Globus pallidus (tissue), 1 donor: ENCODE results near the gene CNTF.

ENCODE experiments used
- DNase-seq: peaks from one replicate; pipeline ENCODE4 v3.0.0-alpha.2; 2015; ENCODE audit warnings: low spot score

CNTF gene

GRCh38 chr11:58645854-58646253, 23.4 kb downstream of the CNTF start:
- no peak for DNase-seq

DNA sequence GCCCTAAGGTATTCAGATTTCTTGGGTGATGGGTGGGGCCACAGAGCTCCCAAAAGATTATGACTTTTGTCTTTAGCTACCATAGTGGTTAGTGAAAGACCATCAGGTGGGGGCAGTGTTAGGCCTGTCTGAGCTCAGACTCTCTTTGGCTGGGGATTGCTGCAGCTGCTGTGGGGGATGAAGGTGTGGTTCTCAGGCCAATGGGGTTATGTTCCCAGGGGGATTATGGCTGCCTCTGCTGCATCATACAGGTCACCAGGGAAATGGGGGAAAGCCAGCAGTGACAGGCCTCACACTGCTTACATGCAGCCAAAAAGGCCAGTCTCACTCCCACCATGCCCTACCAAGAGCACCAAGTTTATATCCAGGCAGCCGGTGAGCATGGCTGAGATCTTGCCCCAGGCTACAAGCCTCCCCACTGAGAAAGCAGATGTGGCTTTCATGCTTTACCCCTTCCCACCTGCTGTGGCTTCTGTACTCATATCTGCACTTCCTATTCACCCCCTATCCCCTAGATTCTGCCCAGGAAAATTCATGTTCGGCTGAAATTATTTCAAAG, 24.8 kb downstream of the CNTF start:
- no peak for DNase-seq

GRCh38 chr11:58647866-58648265, 25.4 kb downstream of the CNTF start:
- DNase-seq, result no peak

- DNase-seq, result no peak
These were observed 27.2 kb downstream of the CNTF start for GRCh38 chr11:58649623-58650022.

GRCh38 chr11:58650496-58650895, 28.0 kb downstream of the CNTF start:
- DNase-seq, result no peak

GRCh38 chr11:58652726-58653280, 30.3 kb downstream of the CNTF start:
- no peak for DNase-seq

- peak; percentile 73 for DNase-seq
These were observed 31.8 kb downstream of the CNTF start for GRCh38 chr11:58654079-58654907.

GRCh38 chr11:58654908-58655296, 32.4 kb downstream of the CNTF start:
- DNase-seq, result no peak

DNA sequence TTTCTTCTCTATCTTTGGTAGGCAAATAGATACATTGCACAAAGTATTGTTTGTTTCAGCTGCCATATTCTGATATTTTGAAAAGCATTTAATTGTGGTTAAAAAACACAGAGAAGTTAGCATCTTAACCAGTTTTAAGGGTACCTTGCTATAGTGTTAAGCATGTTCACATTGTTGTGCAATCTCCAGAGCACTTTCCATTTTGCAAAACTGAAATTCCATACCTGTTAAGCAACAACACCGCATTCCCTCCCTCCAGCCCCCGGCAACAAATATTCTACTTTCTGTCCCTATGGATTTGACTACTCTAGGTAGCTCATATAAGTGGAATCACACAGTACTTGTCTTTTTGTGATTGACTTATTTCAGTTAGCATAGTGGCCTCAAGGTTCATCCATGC, 33.9 kb downstream of the CNTF start:
- no peak for DNase-seq

- no peak for DNase-seq
These were observed 36.2 kb downstream of the CNTF start for GRCh38 chr11:58658623-58659022.

GRCh38 chr11:58659404-58659803, 36.9 kb downstream of the CNTF start:
- no peak for DNase-seq

DNA sequence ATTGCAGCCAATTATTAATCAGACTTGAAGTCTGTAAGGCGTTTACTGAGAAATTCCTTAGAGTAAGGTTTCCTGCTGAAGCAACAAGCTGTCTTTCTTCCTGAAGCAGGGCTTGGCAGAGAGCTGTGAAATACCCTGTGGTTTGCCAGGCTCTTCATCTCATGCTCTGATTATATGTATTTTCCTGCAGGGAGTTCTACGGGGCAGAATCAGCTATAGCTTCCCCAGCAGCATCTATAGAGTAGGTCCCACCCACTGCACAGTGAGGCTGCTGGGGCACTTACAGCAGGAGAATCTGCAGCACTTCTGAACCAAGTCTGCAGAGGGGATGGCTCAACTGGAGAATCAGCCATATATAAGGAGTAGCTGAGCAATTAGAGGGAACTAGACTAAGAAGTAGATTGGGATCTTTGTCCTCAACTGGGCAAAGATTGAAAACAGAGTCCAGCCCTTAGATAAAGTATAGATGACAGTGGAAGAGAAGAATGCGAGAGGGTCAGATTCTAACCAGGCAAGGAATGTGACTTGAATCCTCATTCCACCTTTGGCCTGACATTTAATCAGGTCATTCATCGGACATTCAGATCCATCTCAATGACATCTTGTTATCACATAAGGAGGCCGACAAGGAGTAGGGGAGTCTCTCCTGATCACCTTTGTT, 37.6 kb downstream of the CNTF start:
- DNase-seq, result no peak

DNA sequence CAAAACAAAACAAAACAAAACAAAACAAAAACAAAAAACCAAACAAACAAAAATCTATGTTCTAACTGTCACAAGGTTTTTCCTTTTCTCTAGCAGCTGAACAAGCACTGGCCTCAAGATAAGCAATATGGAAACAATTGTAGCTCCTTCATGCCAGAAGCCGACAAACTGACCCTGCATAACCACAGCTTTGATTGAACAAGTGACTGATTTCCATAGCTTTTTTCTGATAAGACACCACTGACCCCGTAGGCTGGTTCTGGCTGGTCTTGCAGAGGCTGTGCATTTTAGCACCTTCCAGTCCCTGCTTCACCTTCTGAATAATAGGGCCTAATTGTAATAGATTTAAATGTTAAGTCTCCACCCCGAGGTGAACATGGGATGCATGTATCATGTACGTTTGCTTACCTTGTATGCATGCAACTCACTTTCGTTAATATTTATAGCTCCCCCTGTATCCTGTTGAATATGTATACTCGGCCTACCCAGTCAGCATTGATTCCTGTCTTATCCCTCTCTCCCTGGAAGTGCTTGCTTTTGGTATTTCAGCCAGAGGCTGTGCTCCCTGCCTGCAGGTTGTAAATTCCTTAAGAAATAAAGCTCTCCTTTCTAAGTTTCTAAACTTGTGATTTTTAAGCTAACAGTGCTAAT, 49.6 kb downstream of the CNTF start:
- no peak for DNase-seq

DNA sequence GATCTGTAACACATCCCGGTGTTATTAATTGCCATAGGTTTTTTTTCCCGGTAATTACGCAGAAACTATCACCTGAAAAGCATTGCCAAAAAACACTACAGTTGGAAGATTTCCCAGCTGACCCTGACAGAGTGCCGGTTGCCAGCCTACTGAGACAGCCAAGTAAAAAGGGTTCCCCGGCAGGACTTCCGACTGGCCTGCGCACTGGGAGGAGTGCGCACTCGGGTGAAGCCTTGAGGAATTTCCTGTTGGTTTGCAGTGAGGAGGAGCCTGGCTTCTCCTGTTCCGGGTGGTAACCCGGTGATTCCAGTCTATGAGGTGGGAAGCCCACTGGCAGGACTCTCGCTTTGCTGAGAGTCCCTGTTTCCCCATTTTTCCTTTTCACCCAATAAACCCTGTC, 52.1 kb downstream of the CNTF start:
- DNase-seq, result no peak
